Measurements from ENCODE around the gene LRP1-AS.

GRCh38 chr12:57119294-57120085 is 27.9 kb downstream of the LRP1-AS start:
- TF ChIP-seq CTCF (IDR thresholded peaks at IDR 0.05) (no peak), POLR2A (IDR thresholded peaks at IDR 0.05) (no peak)
